Stimulated activated CD4-positive, alpha-beta T cell treated with anti-CD3 and anti-CD28 coated beads, Interleukin-2, amount 100 ng/mL, for 4 hours (primary cell): ENCODE data around the gene GATA1.
"Not testable (repeated sequence)": the region's sequence is repeated elsewhere in the genome, so short reads cannot be mapped to it uniquely, and the experiment has no call there.

ENCODE experiments used
- DNase-seq: peaks from one replicate; pipeline ENCODE4 v3.0.0-alpha.2; 2020; ENCODE audit warnings: low read depth

GATA1 gene

DNA sequence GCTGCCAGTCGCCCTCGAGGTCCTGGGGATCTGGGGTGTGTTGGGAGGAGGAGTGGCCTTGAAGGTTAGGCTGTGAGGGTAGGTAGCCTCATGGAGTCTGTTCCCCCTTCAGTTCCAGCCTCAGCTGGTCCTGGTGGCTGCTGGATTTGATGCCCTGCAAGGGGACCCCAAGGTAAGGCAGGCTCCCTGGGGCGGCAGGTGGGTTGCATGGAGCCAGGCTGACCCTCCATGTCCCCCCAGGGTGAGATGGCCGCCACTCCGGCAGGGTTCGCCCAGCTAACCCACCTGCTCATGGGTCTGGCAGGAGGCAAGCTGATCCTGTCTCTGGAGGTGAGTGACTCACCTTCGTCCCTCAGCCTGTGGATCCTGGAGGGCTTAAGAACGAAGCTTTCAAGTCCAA lies 28.3 kb downstream of the GATA1 start:
- DNase-seq = no peak

- no peak for DNase-seq
These were observed 28.9 kb downstream of the GATA1 start for GRCh38 chrX:48815266-48815665.

GRCh38 chrX:48816014-48816810 lies 29.8 kb downstream of the GATA1 start:
- DNase-seq = no peak

DNA sequence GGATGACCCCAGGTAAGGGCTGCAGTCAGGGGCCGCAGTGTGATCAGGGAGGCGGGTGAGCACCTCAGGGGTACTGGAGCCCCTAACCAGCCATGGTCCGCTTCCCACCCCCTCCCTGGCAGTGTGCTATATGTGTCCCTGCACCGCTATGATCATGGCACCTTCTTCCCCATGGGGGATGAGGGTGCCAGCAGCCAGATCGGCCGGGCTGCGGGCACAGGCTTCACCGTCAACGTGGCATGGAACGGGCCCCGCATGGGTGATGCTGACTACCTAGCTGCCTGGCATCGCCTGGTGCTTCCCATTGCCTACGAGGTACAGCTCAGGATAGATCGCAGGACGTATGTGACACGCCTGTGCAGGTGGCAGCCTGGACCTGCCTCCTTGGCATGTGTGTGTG lies 31.7 kb downstream of the GATA1 start:
- no peak for DNase-seq

DNA sequence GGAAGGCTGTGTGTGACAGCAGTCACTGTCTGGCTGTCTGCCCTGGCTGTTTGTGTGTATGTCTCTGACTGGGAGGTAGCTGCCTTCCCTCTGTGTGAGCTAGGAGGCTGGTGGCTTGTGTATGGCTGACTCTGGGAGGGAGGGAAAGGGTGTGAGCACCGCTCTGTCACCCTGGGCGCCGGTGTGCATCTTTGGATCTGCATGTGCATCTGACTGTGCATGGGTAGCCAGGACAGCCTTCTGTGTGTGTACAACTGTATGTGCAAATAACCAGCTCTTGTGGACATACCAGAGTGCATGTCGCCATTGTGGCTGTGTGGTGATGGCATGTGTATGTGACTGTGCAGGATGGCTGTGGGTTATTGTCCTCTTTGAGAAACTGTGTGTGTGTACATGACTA lies 32.5 kb downstream of the GATA1 start:
- no peak for DNase-seq

- not testable (repeated sequence) for DNase-seq
These were observed 33.0 kb downstream of the GATA1 start for GRCh38 chrX:48819394-48819793.

DNA sequence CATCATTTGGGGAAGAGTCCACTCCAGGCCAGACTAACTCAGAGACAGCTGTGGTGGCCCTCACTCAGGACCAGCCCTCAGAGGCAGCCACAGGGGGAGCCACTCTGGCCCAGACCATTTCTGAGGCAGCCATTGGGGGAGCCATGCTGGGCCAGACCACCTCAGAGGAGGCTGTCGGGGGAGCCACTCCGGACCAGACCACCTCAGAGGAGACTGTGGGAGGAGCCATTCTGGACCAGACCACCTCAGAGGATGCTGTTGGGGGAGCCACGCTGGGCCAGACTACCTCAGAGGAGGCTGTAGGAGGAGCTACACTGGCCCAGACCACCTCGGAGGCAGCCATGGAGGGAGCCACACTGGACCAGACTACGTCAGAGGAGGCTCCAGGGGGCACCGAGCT lies 36.7 kb downstream of the GATA1 start:
- no peak for DNase-seq

DNA sequence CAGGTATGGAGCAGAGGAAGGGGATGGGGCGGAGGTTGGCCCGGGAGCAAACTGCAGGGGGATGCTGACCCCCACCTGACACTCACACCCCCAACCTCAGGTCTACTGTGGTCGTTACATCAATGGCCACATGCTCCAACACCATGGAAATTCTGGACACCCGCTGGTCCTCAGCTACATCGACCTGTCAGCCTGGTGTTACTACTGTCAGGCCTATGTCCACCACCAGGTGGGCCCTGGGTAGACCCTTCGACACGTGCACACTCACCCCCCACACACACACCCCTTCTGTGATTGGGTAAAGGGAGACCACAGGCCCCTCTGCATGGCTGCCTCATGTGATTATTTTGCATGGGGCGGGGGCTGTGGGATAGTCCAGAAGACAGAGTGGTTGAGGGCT lies 37.7 kb downstream of the GATA1 start:
- no peak for DNase-seq

- DNase-seq = no peak
These were observed 39.9 kb downstream of the GATA1 start, which contains the start of gene ERAS for GRCh38 chrX:48826135-48826875. TSS of gene ERAS (plus strand) at chrX:48826513. CDS start at chrX:48829124, 2,611 bp downstream.

GRCh38 chrX:48826876-48827653 lies 40.7 kb downstream of the GATA1 start:
- DNase-seq = no peak

DNA sequence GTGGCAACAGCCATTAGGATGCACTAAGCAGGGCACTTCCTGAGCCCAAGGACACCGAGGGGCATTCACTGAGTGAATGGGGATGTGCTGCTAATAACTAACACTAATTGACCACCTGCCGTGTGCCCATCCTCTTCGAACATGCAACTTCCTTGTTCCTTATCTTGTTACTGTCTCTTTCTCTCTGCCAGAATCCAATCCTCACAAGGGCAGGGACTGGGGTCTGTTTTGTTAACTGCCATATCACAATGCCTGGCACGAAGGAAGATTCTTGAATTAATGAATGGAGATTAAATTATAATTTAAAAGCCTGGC lies 41.2 kb downstream of the GATA1 start:
- DNase-seq = no peak

DNA sequence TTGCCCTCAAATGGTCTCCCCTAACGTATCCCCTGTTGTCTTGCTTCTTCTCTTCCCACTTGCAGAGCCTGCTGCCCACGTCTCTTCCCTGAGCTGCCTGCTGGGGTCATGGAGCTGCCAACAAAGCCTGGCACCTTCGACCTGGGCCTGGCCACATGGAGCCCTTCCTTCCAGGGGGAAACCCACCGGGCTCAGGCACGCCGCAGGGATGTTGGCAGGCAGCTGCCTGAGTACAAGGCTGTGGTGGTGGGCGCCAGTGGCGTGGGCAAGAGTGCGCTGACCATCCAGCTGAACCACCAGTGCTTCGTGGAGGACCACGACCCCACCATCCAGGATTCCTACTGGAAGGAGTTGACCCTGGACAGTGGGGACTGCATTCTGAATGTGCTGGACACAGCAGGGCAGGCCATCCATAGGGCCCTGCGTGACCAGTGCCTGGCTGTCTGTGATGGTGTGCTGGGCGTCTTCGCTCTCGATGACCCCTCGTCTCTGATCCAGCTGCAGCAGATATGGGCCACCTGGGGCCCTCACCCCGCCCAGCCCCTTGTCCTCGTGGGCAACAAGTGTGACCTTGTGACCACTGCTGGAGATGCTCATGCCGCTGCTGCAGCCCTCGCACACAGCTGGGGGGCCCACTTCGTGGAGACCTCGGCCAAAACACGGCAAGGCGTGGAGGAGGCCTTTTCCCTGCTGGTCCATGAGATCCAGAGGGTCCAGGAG lies 42.8 kb downstream of the GATA1 start:
- DNase-seq = no peak

DNA sequence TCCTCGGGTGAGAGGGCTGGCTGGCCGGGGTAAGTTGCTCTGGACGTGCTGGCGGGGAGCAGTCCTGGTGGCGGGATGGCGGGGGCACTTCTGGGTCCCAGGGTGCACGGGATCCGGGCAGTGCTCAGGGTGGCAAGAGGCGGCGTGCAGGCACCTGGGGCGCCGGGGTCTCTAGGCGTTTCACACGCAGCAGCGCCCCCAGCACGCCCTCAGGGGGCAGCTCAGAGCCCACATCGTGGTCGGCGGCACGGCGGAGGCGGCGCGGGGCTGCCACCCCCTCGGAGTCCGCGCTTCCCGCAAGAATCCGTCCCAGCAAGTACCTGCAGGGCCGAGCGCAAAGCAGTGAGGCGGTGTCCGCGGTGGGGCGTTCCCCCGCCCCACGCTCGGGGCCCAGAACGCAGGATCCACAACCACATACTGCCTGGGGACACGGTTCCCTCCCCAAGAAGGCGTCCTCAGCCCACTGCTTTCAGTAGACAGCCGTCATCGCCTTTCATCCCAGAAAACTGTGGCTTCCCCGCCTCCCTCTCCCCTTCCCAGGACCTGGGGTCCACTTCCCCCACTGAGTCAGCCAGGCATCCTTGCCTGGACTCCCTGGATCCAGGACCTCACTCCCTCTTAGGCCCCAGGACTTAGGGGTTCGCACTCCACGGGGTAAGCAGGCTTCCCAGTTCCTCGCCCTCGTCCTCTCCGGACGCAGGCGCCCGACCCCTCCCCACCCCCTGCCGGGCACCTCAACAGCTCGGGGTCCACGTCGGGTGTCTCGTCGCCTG lies 44.9 kb downstream of the GATA1 start:
- DNase-seq = no peak

- DNase-seq = no peak
These were observed 45.5 kb downstream of the GATA1 start for GRCh38 chrX:48831909-48832291.

DNA sequence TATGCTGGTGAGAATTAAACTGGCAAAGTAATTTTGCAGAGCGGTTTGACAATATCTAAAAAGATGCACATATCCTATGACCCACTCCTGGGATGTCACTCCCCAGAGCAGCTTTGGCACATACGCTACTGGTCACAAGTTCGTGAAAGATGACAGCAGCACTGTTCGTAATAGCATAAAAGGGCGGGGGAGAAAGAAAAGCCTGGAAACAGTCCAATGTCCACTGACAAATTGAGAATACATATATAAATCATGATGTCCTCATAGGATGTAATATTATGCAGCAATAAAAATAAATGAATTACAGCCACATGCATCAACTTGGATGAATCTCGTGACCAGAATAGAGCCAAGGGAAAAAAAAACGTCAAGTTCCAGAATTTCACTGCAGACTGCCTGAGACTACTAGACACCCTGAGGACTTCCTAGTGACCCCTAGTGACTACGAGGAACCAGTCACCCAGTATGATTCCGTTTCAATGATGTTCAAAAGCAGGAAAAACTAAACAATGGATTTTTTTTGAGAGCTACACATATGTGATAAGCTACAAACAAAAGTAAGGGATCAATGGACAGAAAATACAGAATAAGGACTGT lies 47.2 kb downstream of the GATA1 start:
- no peak for DNase-seq

DNA sequence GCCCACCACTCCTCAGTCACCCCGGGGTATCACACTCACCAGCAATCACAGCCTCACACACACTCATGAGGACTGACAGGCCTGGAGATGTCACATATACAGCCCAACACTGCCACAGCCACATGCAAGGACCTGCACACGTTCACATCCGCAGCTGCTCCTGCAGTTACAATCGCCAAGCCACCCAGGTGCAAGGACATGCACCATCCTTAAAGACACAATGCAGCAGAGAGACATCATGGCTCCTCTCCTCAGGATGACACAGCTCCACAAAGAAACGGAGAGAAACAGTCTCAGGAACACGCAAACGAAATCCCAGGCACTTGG lies 48.0 kb downstream of the GATA1 start:
- DNase-seq = no peak

DNA sequence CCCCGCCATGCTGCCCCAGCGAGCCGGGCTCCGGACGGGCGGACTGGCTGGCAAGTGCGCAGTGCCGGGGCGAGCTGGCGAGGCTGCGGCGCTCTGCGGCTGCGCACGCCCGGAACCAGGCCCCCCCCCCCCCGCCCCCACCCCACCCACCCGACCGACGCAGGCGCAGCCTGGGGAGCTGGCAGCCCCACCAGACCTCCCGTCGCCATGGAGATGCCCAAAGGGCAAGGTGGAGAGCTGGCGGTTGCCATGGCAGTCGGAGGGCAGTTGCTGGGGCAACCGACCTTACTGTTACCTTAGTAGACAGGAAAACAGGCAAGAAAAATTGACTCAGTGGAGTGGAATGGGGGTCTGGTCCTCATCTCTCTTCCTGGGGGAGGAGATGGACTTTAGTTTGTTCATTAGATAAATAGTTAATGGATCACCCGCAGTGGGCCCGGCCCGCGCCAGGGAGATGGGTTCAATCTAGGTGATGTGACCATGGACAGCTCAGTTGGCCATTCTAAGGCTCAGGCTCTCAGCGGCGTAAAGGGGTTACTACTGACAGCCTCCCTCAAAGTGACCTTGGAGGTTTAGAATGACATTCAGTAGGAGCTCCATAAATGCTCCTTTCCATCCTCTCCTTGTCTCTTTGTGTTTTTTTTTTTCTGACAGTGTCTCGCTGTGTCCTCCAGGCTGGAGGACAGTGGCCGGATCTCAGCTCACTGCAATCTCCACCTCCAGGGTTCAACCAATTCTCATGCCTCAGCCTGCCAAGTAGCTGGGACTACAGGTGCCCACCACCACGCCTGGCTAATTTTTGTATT lies 49.3 kb downstream of the GATA1 start, which contains the start of gene PCSK1N:
TSS of gene PCSK1N (minus strand) at position 87 of the 806 bp plus-strand sequence. CDS start at position 9, 78 bp downstream.
- no peak for DNase-seq

DNA sequence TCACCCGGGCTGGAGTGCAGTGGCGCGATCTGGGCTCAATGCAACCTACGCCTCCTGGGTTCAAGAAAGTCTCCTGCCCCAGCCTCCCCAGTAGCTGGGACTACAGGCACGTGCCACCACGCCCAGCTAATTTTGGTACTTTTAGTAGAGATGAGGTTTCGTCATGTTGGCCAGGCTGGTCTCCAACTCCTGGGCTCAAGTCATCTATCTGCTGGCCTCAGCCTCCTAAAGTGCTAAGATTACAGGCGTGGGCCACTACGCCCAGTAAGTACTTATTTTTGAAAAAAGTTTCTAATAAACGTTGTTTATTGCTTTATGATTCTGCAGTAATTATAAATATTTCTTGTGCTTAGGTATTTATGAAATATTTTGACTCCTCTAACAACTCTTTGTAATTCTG lies 53.3 kb downstream of the GATA1 start:
- DNase-seq = no peak
